IMR-90 (cell line): Measurements from ENCODE around the gene SAMD10. TPM values are rescaled to one million over a fixed set of nuclear protein-coding genes. Genes with fewer than 3 reads are reported as not detected.

Experiments used
- BHLHE40 ChIP-seq: fragments of 150-350 bp; IDR thresholded peaks from 2 replicates; pipeline ENCODE4 v1.6.1; 2016; ENCODE audit warnings: mild to moderate bottlenecking, low read depth, low read length
- RAD21 ChIP-seq: IDR thresholded peaks from 2 replicates; pipeline ENCODE4 v1.6.1; 2012; ENCODE audit warnings: low read length, improper control_type of control experiment
- RFX5 ChIP-seq: IDR thresholded peaks from 2 replicates; pipeline ENCODE4 v1.8.0; 2012; ENCODE audit warnings: low read depth, mild to moderate bottlenecking, low read length, moderate library complexity
- polyA plus RNA-seq, 3 experiments: library from polyadenylated mRNA; depleted of rRNA; stranded (reverse); fragments of >200 nt; gene quantifications; 2 replicates each; pipeline ENCODE4 v1.2.3, GENCODE V29; 2012; ENCODE audit warnings: low replicate concordance in 1 of 3
- total RNA-seq: library from RNA; depleted of rRNA; stranded (reverse); fragments of >200 nt; gene quantifications from 2 replicates; pipeline ENCODE4 v1.2.3, GENCODE V29; 2012

The SAMD10 gene
- total and polyA plus RNA-seq, 2 of the 4 experiments (the other 2 are of a cell fraction) = 0.54 to 4.1 TPM

DNA sequence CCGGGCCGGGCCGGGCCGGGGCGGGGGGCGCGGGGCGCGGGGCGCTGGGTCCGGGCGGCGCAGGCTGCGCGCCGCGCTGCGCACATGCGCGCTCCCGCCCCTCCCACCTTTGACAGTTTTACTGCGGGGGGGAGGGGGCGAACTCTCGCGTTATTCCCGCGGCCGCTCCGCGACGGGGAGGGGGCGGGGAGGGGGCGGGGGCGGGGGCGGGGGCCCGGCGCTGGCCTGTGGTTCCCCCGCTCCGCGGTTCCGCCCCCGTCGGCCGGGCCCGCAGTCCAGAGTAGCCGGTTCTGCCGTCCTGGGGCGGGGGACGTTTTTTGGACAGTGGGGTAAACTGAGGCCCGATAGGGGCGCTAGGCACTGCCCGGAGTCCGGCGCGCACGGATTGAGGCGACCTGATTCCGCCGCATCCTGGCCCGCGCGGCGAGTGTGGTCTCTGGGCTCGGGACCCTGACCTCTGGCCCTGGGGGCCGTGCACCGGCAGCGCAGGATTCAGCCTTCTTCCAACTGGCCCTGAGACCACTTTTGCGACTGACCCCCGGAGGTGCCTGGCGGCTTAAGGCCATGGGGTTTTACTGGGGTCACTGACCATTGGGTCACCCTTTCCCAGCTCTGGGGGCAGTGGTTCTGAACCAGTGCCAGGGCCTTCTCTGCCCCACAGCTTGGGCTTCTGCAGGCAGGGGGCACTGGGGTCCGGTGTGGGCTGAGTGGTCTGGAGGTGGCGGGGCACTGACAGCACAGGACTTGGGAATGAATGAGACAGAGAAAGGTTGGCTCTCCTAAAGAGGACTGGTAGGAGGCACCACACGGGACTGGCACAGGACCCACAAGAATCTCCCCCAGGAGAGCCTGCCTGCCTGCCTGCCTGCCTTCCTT lies 9.4 kb downstream of the SAMD10 start, which contains the start of gene ZNF512B (continued):
- TF ChIP-seq RFX5 (no peak), BHLHE40 (no peak), RAD21 (no peak)
